A673 (cell line): ENCODE measurements around the gene ZNF692. TPM values are rescaled to one million over a fixed set of nuclear protein-coding genes. Genes with fewer than 3 reads are reported as not detected.
"Not testable (repeated sequence)": the region's sequence is repeated elsewhere in the genome, so short reads cannot be mapped to it uniquely, and the experiment has no call there.

Experiments
- BruUV-seq: library from RNA; stranded (reverse); fragments of 400-500 nt; replicated peaks from 2 replicates; lab custom pipeline; 2021; lab: Mats Ljungman, UMichigan
- CTCF ChIA-PET: fragments of 300-600 bp; sonication (Branson Sonifier 250); formaldehyde crosslinking; loops from one replicate; lab custom pipeline; 2022; ENCODE audit warnings: antibody characterized with exemption; lab: Charles Lee
- POLR2A ChIA-PET: fragments of 300-600 bp; sonication (Branson Sonifier 250); formaldehyde crosslinking; loops from one replicate; lab custom pipeline; 2022; ENCODE audit warnings: antibody characterized with exemption; ENCODE audit not compliant: low non-redundant PET; lab: Charles Lee
- DNase-seq: peaks from one replicate; pipeline ENCODE4 v3.0.0-alpha.2; 2015; ENCODE audit warnings: low spot score
- H3K27ac ChIP-seq: fragments of 200-600 bp; sonication (generic); 2 replicates; pipeline ENCODE4 v1.5.1; 2016; ENCODE audit warnings: mixed run types, low read depth, mild to moderate bottlenecking, mixed read lengths, antibody characterized with exemption, low read length; ENCODE audit not compliant: poor library complexity, severe bottlenecking
- H3K27me3 ChIP-seq: fragments of 200-600 bp; sonication (generic); replicated peaks from 2 replicates; pipeline ENCODE4 v1.6.1; 2017; ENCODE audit warnings: mixed run types, low read depth, mild to moderate bottlenecking, mixed read lengths, antibody characterized with exemption, low read length; ENCODE audit not compliant: insufficient read depth, poor library complexity
- H3K36me3 ChIP-seq: fragments of 200-600 bp; sonication (generic); 2 replicates; pipeline ENCODE4 v1.6.1; 2016; ENCODE audit warnings: mixed run types, mild to moderate bottlenecking, mixed read lengths, antibody characterized with exemption, low read length; ENCODE audit not compliant: insufficient read depth, poor library complexity, severe bottlenecking
- H3K4me1 ChIP-seq: fragments of 200-600 bp; sonication (generic); 2 replicates; pipeline ENCODE4 v1.6.1; 2017; ENCODE audit warnings: mixed run types, mild to moderate bottlenecking, mixed read lengths, antibody characterized with exemption, low read length; ENCODE audit not compliant: insufficient read depth, poor library complexity, severe bottlenecking
- H3K4me3 ChIP-seq: fragments of 200-600 bp; sonication (generic); 2 replicates; pipeline ENCODE4 v1.5.1; 2016; ENCODE audit warnings: low read depth, mixed run types, mild to moderate bottlenecking, mixed read lengths, low read length; ENCODE audit not compliant: poor library complexity, severe bottlenecking
- H3K9me3 ChIP-seq: fragments of 200-600 bp; sonication (generic); 2 replicates; pipeline ENCODE4 v1.6.1; 2016; ENCODE audit warnings: mixed run types, low read depth, mild to moderate bottlenecking, mixed read lengths, antibody characterized with exemption, low read length; ENCODE audit not compliant: poor library complexity, severe bottlenecking
- CTCF ChIP-seq: fragments of 300-800, 200-600 bp; sonication (generic); conservative IDR thresholded peaks from 2 replicates; pipeline ENCODE4 v1.5.1; 2017; ENCODE audit warnings: low read depth, mild to moderate bottlenecking, antibody characterized with exemption, low read length, moderate library complexity, mixed read lengths
- EZH2 ChIP-seq: fragments of 200-600 bp; sonication (generic); IDR thresholded peaks from 2 replicates; pipeline ENCODE4 v1.6.1; 2017; ENCODE audit warnings: borderline replicate concordance, low read depth, mild to moderate bottlenecking, mixed read lengths, antibody characterized with exemption, low read length; ENCODE audit not compliant: poor library complexity, severe bottlenecking
- intact Hi-C: fragments of 100-400 bp; cut with micrococcal nuclease; formaldehyde crosslinking; loops from one replicate; pipeline ENCODE4 v1.10.0; 2022; ENCODE audit not compliant: unreplicated experiment
- total RNA-seq: library from RNA; stranded (reverse); gene quantifications from 2 replicates; pipeline ENCODE4 v1.2.3, GENCODE V29; 2021

Gene ZNF692
- total RNA-seq, 1 experiment from 2014 or later, result 64.5 TPM

GRCh38 chr1:248837045-248837780 lies 21.7 kb downstream of the ZNF692 start:
- TSS peak; percentile 79 for BruUV-seq
- Histone ChIP-seq H3K4me3 (peak overlapping the region; percentile 94), H3K27me3 (peaks cover 4% of the 10 kb centered on the region), H3K36me3 (no peaks in the 10 kb centered on the region), H3K4me1 (peaks cover 4% of the 10 kb centered on the region), H3K27ac (peak overlapping the region; percentile 94), H3K9me3 (no peaks in the 10 kb centered on the region)
- CTCF ChIA-PET, result interaction anchor here (0.5 to 1.2 kb wide), 2 partner anchors 11 to 70 kb away, joined by 5 to 8 read pairs; partner anchors contain the start of gene SH3BP5L
- TF ChIP-seq CTCF, result no peak
- TF ChIP-seq EZH2, result no peak
- POLR2A ChIA-PET, result interaction anchor here (1.0 kb wide), 1 partner anchor 11 kb away, joined by 3 read pairs; the partner anchor contains the start of gene SH3BP5L
- intact Hi-C loops, result no loop called here
- no peak for DNase-seq

DNA sequence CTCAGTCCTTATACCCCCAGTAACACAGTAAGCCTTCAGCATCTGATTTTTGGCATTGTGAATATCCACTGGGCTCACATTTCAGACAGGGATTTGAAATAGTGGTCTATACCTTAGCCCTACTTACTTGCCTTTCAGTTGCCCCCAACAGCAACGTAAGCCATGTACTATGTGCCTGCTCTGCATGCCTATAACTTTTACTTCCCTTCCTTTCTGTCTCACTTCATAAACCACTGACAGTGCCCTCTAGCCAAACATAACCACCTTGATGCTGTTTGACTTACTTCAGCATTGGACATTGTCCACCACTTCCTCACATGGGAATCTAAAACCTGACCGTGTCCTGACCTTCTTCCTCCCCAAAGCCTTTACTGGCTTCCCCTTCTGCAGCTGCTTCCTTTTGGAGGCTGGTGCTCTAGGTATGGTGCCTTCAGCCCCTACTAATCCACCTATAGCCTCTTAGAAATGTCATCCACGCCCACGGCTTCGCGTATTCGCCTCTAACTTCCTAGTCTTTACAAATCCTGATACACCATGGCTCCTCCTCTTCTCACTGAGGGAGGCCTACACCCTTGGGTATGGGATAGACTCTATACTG lies 24.4 kb downstream of the ZNF692 start:
- peaks cover 4% of the 10 kb centered on the region for H3K4me1 ChIP-seq
- intact Hi-C loops, result no loop called here
- H3K36me3 ChIP-seq, result no peaks in the 10 kb centered on the region
- no peak for TF ChIP-seq EZH2
- POLR2A ChIA-PET, result no interaction called here
- H3K4me3 ChIP-seq, result no peak overlapping the region
- H3K27me3 ChIP-seq, result peaks cover 5% of the 10 kb centered on the region
- no peak overlapping the region for H3K27ac ChIP-seq
- no TSS peak for BruUV-seq
- CTCF ChIA-PET, result no interaction called here
- no peak for DNase-seq
- H3K9me3 ChIP-seq, result no peaks in the 10 kb centered on the region

GRCh38 chr1:248831842-248832241 lies 27.0 kb downstream of the ZNF692 start:
- Histone ChIP-seq H3K27me3 (peaks cover 5% of the 10 kb centered on the region), H3K36me3 (no peaks in the 10 kb centered on the region), H3K27ac (no peak overlapping the region), H3K4me1 (peaks cover 1% of the 10 kb centered on the region), H3K4me3 (no peak overlapping the region), H3K9me3 (no peaks in the 10 kb centered on the region)
- TF ChIP-seq EZH2, result no peak
- no peak for TF ChIP-seq CTCF
- CTCF ChIA-PET, result no interaction called here
- intact Hi-C loops, result no loop called here
- DNase-seq, result no peak
- BruUV-seq, result no TSS peak
- POLR2A ChIA-PET, result no interaction called here

DNA sequence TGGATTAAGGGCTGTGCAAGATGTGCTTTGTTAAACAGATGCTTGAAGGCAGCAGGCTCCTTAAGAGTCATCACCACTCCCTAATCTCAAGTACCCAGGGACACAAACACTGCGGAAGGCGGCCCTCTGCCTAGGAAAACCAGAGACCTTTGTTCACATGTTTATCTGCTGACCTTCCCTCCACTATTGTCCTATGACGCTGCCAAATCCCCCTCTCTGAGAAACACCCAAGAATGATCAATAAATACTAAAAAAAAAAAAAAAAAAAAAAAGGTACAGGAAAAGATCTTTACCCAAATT lies 28.2 kb downstream of the ZNF692 start:
- POLR2A ChIA-PET, H3K4me1 ChIP-seq, H3K9me3 ChIP-seq, H3K27ac ChIP-seq, intact Hi-C loops, H3K4me3 ChIP-seq, BruUV-seq, H3K36me3 ChIP-seq, DNase-seq, H3K27me3 ChIP-seq: not testable (repeated sequence)
- CTCF ChIA-PET, result interaction anchor here (0.5 kb wide), 1 partner anchor 213 kb away, joined by 3 read pairs; no protein-coding TSS in a partner anchor
